Measurements from ENCODE around the gene CLDN19. TPM values are rescaled to one million over a fixed set of nuclear protein-coding genes. Genes with fewer than 3 reads are reported as not detected.

Gene CLDN19
- total RNA-seq, 1 donor from 2014 or later: not detected

DNA sequence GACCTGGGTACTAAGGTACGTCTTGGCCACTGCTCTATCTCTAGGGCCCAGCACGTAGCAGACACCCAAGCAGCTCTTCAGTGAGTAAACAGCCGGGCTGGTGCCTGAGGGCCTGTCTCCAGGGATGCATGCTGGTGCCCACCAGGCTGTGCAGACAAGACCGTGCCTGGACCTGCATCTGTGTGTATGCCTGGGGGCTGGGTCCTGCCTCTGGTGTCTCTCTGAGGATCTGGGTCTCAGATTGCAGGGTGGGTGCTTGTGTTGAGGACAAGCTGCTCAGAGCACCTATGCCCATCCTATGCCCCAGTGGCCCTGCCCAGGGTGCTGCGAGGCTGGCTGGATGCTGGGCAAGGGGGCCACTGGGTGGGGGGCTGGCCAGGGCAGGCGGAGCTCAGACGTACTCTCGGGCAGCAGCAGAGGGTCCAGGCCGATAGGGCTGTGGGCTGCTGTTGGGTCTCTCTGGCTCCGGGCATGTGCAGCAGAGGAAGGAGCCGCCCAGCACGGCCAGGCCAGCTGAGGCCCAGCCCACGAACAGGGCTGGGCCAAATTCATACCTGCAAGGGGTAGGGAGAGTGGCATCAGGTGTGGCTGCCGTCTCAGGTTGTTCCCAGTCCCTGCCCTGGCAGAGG is 4.4 kb downstream of the CLDN19 start:
- Mint-ChIP-seq H3K36me3 (ENCODE audit: low read depth) (no peaks in the 10 kb centered on the region), H3K4me1 (ENCODE audit: low read depth) (peaks cover 6% of the 10 kb centered on the region), H3K9me3 (ENCODE audit: low read depth) (no peaks in the 10 kb centered on the region), H3K27ac (ENCODE audit: unreplicated experiment) (no peak overlapping the region), H3K27me3 (ENCODE audit: low read depth) (no peaks in the 10 kb centered on the region), H3K4me3 (ENCODE audit: unreplicated experiment) (no peak overlapping the region)
- TF ChIP-seq, protein P1, sequence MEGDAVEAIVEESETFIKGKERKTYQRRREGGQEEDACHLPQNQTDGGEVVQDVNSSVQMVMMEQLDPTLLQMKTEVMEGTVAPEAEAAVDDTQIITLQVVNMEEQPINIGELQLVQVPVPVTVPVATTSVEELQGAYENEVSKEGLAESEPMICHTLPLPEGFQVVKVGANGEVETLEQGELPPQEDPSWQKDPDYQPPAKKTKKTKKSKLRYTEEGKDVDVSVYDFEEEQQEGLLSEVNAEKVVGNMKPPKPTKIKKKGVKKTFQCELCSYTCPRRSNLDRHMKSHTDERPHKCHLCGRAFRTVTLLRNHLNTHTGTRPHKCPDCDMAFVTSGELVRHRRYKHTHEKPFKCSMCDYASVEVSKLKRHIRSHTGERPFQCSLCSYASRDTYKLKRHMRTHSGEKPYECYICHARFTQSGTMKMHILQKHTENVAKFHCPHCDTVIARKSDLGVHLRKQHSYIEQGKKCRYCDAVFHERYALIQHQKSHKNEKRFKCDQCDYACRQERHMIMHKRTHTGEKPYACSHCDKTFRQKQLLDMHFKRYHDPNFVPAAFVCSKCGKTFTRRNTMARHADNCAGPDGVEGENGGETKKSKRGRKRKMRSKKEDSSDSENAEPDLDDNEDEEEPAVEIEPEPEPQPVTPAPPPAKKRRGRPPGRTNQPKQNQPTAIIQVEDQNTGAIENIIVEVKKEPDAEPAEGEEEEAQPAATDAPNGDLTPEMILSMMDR (IDR thresholded peaks at IDR 0.05): no peak
- DNase-seq (ENCODE audit: low spot score): no peak

DNA sequence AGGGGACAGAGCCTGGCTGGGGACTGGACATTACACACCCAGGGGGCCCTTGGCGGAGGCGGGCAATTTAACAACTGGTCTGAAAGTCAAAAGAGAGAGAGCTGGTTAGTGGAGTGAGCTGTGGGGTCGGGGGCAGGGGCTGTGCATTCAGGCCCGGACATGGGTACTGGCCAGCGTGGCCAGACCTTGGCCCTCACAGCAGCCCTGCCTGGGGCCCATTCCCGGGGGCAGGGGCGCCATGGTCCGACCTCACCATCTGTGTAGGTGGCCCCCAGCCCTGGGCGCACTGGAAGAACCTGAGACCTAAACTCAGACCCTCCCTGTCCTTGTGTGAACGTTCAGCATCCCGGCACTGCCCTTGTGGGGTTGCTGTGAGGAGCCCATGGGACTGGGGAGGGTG is 5.0 kb downstream of the CLDN19 start:
- Mint-ChIP-seq H3K36me3 (ENCODE audit: low read depth) (no peaks in the 10 kb centered on the region), H3K27ac (ENCODE audit: unreplicated experiment) (no peak overlapping the region), H3K4me3 (ENCODE audit: unreplicated experiment) (no peak overlapping the region), H3K9me3 (ENCODE audit: low read depth) (no peaks in the 10 kb centered on the region), H3K27me3 (ENCODE audit: low read depth) (no peaks in the 10 kb centered on the region), H3K4me1 (ENCODE audit: low read depth) (peaks cover 6% of the 10 kb centered on the region)
- no peak for DNase-seq (ENCODE audit: low spot score)
- TF ChIP-seq, protein P1 (IDR thresholded peaks at IDR 0.05): no peak

DNA sequence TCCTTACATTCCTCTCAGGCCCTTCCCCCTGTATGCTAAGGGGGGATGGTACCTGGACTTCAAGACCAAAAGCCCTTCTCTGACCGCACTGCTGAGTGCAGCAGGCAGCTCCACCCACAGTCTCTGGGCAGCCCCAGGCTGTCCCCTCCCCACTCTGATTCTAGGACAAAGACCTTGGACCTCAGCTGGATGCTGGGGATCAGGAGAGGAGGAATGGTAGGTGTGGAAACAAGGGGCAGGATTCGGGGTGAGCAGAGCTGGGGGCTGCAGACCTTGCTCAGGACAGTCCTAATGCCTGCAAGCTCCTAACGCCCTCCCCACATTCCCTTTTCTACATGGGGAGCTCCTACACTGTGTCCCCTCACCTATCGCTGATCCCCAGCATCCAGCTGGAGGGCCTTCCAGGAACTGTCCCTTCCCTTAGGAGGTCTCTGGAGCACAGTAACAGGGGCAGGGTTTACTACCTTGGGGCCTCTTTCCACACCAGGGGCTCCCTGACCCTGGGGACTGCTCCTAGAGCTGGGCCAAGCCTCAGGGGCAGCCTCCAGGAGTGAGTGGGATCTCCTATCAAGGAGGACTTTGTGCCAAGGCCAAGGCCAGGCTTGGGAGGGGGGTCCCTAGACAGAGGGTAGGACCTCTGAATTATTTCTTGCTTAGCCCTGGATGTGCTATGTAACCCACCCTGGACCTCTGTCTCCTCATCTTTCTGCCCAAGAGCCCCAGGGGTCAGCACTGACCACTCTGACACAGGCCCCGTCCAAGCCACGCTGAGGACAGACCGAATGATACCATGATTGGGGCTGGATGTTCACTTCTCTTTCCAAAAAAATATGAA is 5.6 kb downstream of the CLDN19 start:
- Mint-ChIP-seq H3K4me1 (ENCODE audit: low read depth) (peaks cover 6% of the 10 kb centered on the region), H3K36me3 (ENCODE audit: low read depth) (no peaks in the 10 kb centered on the region), H3K27ac (ENCODE audit: unreplicated experiment) (no peak overlapping the region), H3K4me3 (ENCODE audit: unreplicated experiment) (no peak overlapping the region), H3K27me3 (ENCODE audit: low read depth) (no peaks in the 10 kb centered on the region), H3K9me3 (ENCODE audit: low read depth) (no peaks in the 10 kb centered on the region)
- DNase-seq (ENCODE audit: low spot score): no peak
- TF ChIP-seq, protein P1 (IDR thresholded peaks at IDR 0.05): no peak

DNA sequence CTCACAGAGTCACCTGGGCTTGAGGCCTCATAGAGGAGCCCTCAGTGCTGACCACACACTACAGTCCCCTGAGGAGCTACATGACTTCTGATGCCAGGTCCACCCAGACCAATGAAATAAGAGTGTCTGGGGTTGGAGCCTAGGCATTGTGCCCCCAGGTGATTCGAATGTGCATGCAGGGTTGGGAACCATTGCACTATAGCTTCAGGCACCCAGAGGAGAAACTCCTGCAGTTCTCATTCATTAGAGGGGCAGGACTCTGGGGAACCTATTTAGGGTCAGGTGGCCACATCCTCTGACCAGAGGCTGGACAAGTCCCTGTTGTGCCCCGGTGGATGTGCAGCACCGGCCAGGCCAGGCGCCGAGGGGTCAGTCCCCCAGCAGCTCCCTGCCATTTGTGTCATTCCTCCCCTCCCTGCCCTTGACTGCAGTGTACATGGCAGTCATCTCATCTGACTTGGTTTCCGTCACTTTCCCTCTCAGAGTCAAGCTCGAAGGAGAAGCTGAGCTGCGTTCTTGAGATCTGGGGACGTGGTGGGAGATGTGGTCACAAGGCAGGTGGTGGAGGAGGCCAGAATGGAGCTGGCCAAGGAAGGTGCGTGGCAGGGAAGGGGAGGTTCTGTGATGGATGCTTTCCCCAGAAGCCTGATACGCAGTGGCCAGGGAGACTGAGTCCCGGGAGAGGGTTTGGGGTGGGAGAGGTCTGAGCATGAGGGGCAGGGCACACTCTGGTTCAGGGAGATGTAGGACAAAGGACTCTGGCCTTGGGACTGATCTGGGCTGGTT is 6.4 kb downstream of the CLDN19 start:
- no peaks in the 10 kb centered on the region for H3K9me3 Mint-ChIP-seq (ENCODE audit: low read depth)
- H3K36me3 Mint-ChIP-seq (ENCODE audit: low read depth): no peaks in the 10 kb centered on the region
- TF ChIP-seq, protein P1 (IDR thresholded peaks at IDR 0.05): no peak
- DNase-seq (ENCODE audit: low spot score): no peak
- no peak overlapping the region for H3K27ac Mint-ChIP-seq (ENCODE audit: unreplicated experiment)
- no peaks in the 10 kb centered on the region for H3K27me3 Mint-ChIP-seq (ENCODE audit: low read depth)
- no peak overlapping the region for H3K4me3 Mint-ChIP-seq (ENCODE audit: unreplicated experiment)
- peaks cover 6% of the 10 kb centered on the region for H3K4me1 Mint-ChIP-seq (ENCODE audit: low read depth)

DNA sequence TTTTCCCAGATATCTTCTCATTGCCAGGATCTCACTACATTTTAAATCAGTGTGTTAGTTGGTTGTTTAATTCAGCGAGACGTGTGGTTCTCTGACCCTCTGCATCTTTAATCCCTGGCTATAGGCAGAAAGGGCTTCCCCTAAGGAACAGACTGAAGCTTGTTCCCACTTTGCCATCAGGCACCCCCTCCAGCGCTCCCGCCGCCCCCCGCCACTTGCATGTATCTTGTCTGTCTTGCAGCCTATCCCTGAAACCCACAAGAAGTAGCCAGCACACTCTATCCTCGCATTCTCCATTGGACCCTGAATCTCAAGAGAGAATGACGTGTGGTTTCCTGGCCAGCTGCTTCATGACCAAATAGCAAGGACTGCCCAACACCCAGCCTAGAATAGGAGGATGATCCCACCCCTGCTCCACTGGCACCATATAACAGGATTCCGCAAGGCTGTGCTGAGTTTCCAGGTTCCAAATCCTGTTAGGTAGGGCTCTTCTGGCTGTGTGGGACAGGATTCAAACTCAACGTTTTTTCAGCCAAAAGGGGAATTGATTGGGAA is 7.8 kb downstream of the CLDN19 start:
- Mint-ChIP-seq H3K4me1 (ENCODE audit: low read depth) (peaks cover 4% of the 10 kb centered on the region), H3K4me3 (ENCODE audit: unreplicated experiment) (no peak overlapping the region), H3K27me3 (ENCODE audit: low read depth) (no peaks in the 10 kb centered on the region), H3K27ac (ENCODE audit: unreplicated experiment) (no peak overlapping the region), H3K36me3 (ENCODE audit: low read depth) (no peaks in the 10 kb centered on the region), H3K9me3 (ENCODE audit: low read depth) (no peaks in the 10 kb centered on the region)
- DNase-seq (ENCODE audit: low spot score): no peak
- TF ChIP-seq, protein P1 (IDR thresholded peaks at IDR 0.05): no peak

Data from chondrocyte (in vitro differentiated cells).